GM12892 (cell line): ENCODE measurements around the gene NBPF1.
"Not testable (repeated sequence)": the region's sequence is repeated elsewhere in the genome, so short reads cannot be mapped to it uniquely, and the experiment has no call there.

Source experiments
- POLR2A ChIP-seq: IDR thresholded peaks from 2 replicates; pipeline ENCODE4 v1.6.1; 2011; ENCODE audit warnings: low read depth, low read length, control low read depth
- TAF1 ChIP-seq: IDR thresholded peaks from 2 replicates; pipeline ENCODE4 v1.6.1; 2011; ENCODE audit warnings: low read depth, mild to moderate bottlenecking, control low read depth, low read length, borderline replicate concordance

DNA sequence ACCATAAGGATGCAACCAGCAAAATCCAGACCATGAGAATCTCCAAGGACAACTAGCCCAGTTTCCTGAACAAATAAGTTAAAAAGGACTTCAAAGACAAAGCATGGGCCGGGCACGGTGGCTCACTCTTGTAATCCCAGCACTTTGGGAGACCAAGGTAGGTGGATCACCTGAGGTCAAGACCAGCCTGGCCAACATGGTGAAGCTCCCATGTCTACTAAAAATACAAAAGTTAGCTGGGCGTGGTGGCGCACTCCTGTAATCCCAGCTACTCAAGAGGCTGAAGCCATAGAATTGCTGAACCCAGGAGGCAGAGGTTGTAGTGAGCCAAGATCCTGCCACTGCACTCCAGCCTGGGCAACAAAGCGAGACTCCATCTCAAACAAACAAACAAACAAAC is 22.6 kb upstream of the NBPF1 start:
- not testable (repeated sequence) for TF ChIP-seq POLR2A, TAF1
